Activated CD8-positive, alpha-beta T cell treated with anti-CD3 and anti-CD28 coated beads for 36 hours (primary cell): ENCODE results near the gene ZMAT5. TPM values are rescaled to one million over a fixed set of nuclear protein-coding genes. Genes with fewer than 3 reads are reported as not detected.

Source experiments
- ATAC-seq: fragments of 200-7000 bp; cut with Tn5 transposase; one replicate; pipeline ENCODE4 v1.10.0; 2021; ENCODE audit warnings: mild to moderate bottlenecking, moderate library complexity
- CTCF ChIA-PET: fragments of 350-600 bp; sonication (Branson Sonifier 250); formaldehyde crosslinking; loops from one replicate; lab custom pipeline; 2021; ENCODE audit warnings: antibody characterized with exemption; lab: Charles Lee
- POLR2A ChIA-PET: fragments of 350-600 bp; sonication (Branson Sonifier 250); formaldehyde crosslinking; loops from one replicate; lab custom pipeline; 2021; ENCODE audit warnings: antibody characterized with exemption; lab: Charles Lee
- DNase-seq: peaks from one replicate; pipeline ENCODE4 v3.0.0-alpha.2; 2020
- H3K27ac Mint-ChIP-seq: one replicate; pipeline ENCODE4 v1.8.0; 2021; ENCODE audit warnings: mild to moderate bottlenecking, mixed read lengths
- H3K27me3 Mint-ChIP-seq: one replicate; pipeline ENCODE4 v1.8.0; 2021; ENCODE audit warnings: mixed read lengths
- H3K36me3 Mint-ChIP-seq: one replicate; pipeline ENCODE4 v1.8.0; 2021; ENCODE audit warnings: low read depth, mixed read lengths
- H3K4me1 Mint-ChIP-seq: one replicate; pipeline ENCODE4 v1.8.0; 2021; ENCODE audit warnings: low read depth, mixed read lengths
- H3K4me3 Mint-ChIP-seq: one replicate; pipeline ENCODE4 v1.8.0; 2021; ENCODE audit warnings: mild to moderate bottlenecking, moderate library complexity, mixed read lengths
- H3K9me3 Mint-ChIP-seq: one replicate; pipeline ENCODE4 v1.8.0; 2021; ENCODE audit warnings: mixed read lengths
- CTCF ChIP-seq: fragments of 200-600 bp; IDR thresholded peaks from one replicate; pipeline ENCODE4 v1.8.0; 2022; ENCODE audit warnings: antibody characterized with exemption, mild to moderate bottlenecking
- intact Hi-C: fragments of 100-400 bp; cut with micrococcal nuclease; formaldehyde crosslinking; loops from one replicate; pipeline ENCODE4 v1.10.0; 2022
- total RNA-seq, 2 experiments: library from RNA; stranded (reverse); gene quantifications; one replicate each; pipeline ENCODE4 v1.2.3, GENCODE V29; 2021

Gene ZMAT5
- total RNA-seq, 2 experiments from 2014 or later, result 18.5 to 18.7 TPM

GRCh38 chr22:29701155-29701999 lies 65.4 kb downstream of the ZMAT5 start:
- POLR2A ChIA-PET, result no interaction called here
- Mint-ChIP-seq H3K27ac (no peak overlapping the region), H3K36me3 (no peaks in the 10 kb centered on the region), H3K27me3 (peaks cover 2% of the 10 kb centered on the region), H3K4me1 (peaks cover 4% of the 10 kb centered on the region), H3K4me3 (no peak overlapping the region), H3K9me3 (no peaks in the 10 kb centered on the region)
- TF ChIP-seq CTCF, result no peak
- intact Hi-C loops, result no loop called here
- DNase-seq (peak; percentile 46), ATAC-seq (peak; percentile 78)
- CTCF ChIA-PET, result interaction anchor here (1.1 to 2.7 kb wide), 4 partner anchors 11 to 387 kb away, joined by 3 to 14 read pairs (median 5); no protein-coding TSS in a partner anchor

GRCh38 chr22:29700900-29701154 lies 66.0 kb downstream of the ZMAT5 start:
- no peak for TF ChIP-seq CTCF
- Mint-ChIP-seq H3K27me3 (peaks cover 2% of the 10 kb centered on the region), H3K27ac (no peak overlapping the region), H3K36me3 (no peaks in the 10 kb centered on the region), H3K9me3 (no peaks in the 10 kb centered on the region), H3K4me1 (peaks cover 4% of the 10 kb centered on the region), H3K4me3 (no peak overlapping the region)
- ChIA-PET CTCF (interaction anchor here (2.1 to 2.7 kb wide), 2 partner anchors 11 to 304 kb away, joined by 7 to 14 read pairs; no protein-coding TSS in a partner anchor), POLR2A (no interaction called here)
- no peak for DNase-seq
- intact Hi-C loops, result no loop called here
- no peak for ATAC-seq

GRCh38 chr22:29700206-29700899 lies 66.5 kb downstream of the ZMAT5 start:
- peaks cover 2% of the 10 kb centered on the region for H3K27me3 Mint-ChIP-seq
- H3K4me1 Mint-ChIP-seq, result peaks cover 4% of the 10 kb centered on the region
- ChIA-PET CTCF (interaction anchor here (2.1 to 2.7 kb wide), 2 partner anchors 10 to 305 kb away, joined by 7 to 14 read pairs; no protein-coding TSS in a partner anchor), POLR2A (no interaction called here)
- H3K27ac Mint-ChIP-seq, result no peak overlapping the region
- H3K36me3 Mint-ChIP-seq, result peaks cover 2% of the 10 kb centered on the region
- DNase-seq, result no peak
- intact Hi-C loops, result no loop called here
- ATAC-seq, result no peak
- no peaks in the 10 kb centered on the region for H3K9me3 Mint-ChIP-seq
- no peak overlapping the region for H3K4me3 Mint-ChIP-seq
- no peak for TF ChIP-seq CTCF

GRCh38 chr22:29697853-29698598 lies 68.8 kb downstream of the ZMAT5 start:
- H3K9me3 Mint-ChIP-seq, result no peaks in the 10 kb centered on the region
- no peak overlapping the region for H3K27ac Mint-ChIP-seq
- peaks cover 2% of the 10 kb centered on the region for H3K36me3 Mint-ChIP-seq
- peaks cover 4% of the 10 kb centered on the region for H3K4me1 Mint-ChIP-seq
- intact Hi-C loops, result no loop called here
- ATAC-seq (no peak), DNase-seq (no peak)
- ChIA-PET POLR2A (no interaction called here), CTCF (no interaction called here)
- peaks cover 2% of the 10 kb centered on the region for H3K27me3 Mint-ChIP-seq
- H3K4me3 Mint-ChIP-seq, result no peak overlapping the region
- no peak for TF ChIP-seq CTCF
